GM18508 (cell line): ENCODE results near the gene SH3RF3.

Experiments used
- ATAC-seq: cut with Tn5 transposase; IDR thresholded peaks from one replicate; pipeline ENCODE4 v1.9.1; 2021; ENCODE audit warnings: moderate number of reproducible peaks; ENCODE audit not compliant: insufficient read depth, unreplicated experiment

SH3RF3 gene

DNA sequence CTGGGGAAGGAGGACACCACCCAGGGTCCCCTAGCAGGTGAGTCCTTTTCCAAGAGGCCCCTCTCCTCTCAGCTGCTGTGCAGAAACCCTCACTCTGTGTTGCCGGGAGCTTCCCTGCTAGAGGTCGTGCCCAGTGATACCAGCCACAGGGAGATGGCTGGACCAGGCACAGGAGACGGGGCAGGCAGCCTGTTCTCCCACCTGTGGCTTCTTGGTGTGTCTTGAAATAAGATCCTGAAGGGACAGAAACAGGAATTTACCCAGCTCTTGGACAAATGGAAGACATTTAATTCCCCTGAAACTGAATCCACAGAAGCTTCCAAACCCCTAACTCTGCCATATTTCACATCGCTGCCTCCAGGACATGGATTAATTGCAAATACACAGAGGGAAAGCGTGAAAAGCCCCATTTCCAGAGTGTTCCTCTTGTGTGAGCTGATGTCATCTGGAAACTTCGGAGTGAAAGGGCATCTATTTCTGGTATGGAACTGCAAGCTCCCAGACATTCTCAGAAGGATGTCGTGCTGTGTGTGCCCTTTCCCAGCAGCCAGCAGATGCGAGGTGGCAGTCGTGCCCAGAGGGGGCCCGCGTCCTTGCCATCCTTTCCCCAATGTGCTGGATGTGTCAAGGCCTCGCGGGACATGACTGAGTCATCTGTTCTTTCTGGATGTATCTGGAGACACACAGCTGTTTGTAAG, 307.0 kb downstream of the SH3RF3 start:
- ATAC-seq: no peak

DNA sequence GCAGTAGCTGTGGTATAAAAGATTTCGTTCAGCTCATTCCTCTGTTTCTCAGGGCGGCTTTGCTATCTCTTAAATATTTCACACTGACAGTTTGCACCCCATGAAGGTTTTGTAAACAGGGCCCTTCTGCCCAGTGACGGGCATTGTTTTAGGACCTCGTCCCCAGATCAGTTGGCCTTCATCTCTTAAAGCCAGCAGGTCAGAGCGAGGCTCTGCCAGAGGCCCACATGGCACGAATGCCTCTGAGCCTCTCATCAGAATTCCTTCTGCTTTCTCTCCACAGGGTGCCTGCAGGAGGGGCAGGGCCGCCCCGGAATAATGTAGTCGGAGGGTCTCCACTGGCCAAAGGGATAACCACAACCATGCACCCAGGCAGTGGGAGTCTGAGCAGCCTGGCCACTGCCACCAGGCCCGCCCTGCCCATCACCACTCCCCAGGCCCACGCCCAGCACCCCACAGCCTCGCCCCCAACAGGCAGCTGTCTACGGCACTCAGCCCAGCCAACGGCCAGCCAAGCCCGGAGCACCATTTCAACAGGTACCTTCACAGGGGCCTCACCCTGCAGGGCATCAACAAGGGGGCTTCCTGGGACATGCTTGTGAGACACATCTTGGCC, 307.7 kb downstream of the SH3RF3 start:
- no peak for ATAC-seq

DNA sequence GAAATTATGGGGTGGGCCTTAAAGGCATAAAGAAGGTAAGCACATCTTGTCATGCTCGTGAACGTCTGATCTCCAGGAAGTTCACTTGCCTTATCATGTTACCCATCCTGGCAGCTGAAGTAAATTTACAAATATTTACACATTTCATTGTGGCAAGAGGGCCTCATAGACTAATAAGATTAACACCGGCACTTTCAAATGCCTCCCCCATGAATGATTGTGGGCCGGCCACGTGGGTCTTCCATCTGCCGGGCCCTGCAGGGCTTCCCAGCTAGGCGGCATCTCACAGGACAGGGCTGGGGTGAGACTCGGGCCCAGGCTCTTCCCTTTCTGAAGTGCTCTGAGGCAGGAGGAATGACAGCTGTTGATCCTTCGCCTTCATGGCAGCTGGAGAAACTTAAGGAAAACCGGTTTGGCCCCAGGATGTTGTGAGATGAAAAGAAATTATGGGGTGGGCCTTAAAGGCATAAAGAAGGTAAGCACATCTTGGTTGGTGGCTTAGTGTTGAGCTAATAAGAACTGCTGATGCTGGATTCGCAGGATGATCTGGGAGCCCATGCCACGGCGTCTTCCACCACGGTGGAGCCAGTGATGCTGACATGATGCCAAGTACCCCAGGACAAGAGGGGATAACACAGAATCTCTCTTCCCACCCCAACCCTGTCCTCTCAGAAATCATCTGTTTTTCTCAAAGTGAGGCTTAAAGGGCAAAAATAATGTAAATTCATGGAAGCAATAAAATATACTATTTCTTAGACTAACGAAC, 308.5 kb downstream of the SH3RF3 start:
- no peak for ATAC-seq

DNA sequence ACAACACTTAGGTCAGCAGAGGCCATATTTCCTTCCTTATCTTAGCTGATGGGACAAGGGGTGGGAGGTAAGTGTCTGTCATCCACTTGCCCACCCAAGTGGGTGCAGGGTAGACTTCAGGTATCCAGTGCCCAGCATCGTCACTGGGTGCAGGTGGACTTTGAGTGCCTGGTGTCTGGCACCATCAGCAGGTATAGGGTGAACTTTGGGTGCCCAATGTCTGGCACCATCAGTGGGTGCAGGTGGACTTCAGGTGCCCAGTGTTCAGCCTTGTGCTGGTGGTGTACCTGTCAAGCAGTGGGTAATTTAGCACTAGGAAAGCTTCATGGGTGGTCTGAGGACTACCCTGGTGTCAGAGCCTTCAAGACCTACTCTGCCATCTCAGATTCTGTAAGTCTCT, 309.1 kb downstream of the SH3RF3 start:
- ATAC-seq: no peak

DNA sequence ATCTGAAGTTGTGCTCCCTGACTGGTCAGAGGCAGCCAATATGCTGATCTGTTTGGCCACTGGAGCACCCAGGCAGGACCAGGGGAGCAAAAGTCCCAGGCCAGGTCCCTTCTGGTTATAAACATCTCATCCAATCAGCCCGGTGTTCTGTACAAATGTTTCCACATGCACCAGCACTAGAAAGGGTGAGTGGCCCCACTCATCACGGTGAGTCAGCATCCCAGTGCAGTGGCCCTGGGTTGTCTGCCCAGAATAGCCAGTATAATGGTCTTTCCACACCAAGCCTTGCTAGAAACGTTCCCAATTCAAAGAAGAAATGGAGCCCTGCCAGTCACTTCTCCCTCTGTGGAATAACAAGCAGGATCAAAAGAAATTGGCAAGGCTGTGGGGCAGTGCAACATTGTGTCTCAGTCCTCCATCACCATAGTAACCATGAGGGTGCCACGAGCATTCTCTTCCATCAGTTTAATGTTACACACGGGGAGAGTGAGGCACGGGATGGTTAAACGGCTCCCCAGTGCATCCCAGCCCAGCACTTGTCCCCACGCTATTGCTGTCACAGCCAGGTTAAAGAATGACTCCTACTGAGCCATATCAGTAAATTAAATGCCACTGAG, 309.9 kb downstream of the SH3RF3 start:
- no peak for ATAC-seq

DNA sequence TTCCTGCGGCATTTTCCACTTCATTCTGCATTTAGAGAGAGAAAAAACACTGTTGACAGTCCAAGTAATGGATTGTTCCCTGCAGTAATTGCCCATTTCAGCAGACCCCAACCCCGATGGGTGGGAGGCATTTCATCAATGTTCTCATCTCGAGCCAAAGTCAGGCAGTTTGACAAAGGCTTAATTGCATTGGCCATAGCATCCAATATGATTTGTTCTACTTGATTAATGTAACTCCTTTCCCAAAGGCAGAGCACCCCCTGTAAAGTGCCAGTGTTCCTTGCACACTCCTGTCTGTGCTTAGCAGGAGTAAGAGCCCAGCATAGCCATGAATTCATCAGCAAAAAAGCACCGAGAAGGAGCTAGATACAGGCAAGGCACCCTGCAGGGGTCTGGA, 310.4 kb downstream of the SH3RF3 start:
- ATAC-seq: no peak

DNA sequence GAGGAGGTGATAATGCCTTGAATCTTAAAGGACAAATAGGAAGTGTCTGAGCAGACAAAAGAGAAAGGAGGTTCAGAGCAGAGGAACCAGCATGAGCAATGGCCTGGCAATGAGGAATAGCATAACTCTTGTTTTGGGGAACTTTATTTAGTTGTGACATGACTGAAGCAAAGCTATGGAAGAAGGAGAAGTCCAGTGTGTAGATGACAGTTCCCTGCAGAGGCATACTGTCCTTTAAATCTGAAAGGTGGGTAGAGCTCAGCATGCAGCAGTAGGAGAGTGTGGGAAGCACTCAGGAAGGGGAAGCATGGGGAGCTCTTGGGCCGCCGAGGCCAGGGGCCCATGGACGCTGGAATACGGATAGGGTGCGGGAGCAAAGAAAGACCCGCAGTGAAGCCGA, 311.0 kb downstream of the SH3RF3 start:
- ATAC-seq: no peak

DNA sequence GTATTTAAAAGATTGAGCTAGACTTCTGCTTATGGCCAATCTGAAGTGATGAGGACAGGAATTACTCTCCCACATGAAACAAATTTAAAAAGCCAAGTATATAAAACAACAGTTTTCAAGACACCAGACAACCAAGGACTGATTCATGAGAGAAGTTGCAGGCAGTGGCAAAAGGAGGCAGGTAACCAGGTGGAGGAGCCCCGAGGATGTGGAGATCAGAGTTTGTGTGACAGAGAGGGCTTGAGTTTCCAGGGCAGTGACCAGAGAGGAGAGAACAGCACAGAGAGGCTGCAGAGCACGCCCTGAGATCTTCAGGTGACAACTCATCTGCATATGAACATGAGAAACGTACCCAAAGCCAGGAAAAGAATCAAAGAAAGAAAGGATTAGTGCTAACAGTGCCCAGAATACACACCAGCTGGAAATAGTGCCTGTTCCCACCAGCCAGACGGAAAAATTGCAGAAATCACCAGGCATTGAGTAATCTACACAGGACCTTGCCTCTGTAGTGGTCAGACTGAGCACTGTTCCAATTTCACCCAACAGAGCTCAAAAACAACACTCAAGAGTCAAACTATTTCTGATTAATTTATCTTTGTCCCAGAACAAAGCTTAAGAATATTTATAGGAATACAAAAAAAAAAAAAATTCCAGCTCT, 311.6 kb downstream of the SH3RF3 start:
- ATAC-seq: no peak

DNA sequence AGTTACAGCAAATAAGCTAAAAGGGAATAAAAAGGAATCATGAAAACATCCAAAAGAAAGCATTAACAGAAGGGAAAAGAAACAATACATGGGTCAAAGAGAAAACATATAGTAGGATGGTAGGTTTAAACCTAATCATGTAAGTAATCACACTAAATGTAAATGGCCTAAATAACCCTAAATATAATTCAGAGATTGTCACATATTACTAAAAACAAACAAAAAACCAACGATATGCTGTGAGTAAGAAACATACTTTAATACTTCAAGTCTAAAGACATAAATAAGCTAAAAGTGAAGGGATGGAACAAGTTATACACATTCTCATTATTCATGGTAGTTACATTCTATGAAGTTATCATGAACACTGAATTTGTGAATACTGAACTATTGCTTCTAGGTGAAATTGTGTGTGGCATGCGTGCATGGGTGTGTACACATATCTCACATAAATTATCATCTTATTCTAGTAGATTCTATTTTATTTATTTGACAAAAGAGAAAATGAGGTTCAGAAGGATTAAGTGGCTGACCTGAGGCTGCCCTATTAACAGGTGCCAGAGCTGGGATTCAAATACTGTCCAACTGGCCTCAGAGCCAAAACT, 313.8 kb downstream of the SH3RF3 start:
- no peak for ATAC-seq

DNA sequence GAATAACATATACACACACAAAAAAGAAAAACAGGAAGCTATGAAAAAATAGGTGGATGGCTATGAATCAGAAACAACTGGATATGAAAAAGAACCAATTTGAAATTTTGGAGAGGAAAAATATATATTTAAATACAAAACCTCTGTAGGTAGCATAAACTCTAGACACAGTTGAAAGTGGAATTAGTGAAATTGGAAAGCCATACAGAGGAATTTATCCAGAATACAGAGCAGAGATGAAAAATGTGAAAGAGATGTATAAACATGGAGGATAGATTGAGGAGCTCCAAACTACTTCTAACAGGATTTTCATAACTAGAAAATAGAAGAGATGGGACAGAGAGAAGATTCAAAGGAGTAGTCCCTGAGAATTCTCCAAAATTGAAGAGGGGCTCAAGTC, 315.9 kb downstream of the SH3RF3 start:
- no peak for ATAC-seq

DNA sequence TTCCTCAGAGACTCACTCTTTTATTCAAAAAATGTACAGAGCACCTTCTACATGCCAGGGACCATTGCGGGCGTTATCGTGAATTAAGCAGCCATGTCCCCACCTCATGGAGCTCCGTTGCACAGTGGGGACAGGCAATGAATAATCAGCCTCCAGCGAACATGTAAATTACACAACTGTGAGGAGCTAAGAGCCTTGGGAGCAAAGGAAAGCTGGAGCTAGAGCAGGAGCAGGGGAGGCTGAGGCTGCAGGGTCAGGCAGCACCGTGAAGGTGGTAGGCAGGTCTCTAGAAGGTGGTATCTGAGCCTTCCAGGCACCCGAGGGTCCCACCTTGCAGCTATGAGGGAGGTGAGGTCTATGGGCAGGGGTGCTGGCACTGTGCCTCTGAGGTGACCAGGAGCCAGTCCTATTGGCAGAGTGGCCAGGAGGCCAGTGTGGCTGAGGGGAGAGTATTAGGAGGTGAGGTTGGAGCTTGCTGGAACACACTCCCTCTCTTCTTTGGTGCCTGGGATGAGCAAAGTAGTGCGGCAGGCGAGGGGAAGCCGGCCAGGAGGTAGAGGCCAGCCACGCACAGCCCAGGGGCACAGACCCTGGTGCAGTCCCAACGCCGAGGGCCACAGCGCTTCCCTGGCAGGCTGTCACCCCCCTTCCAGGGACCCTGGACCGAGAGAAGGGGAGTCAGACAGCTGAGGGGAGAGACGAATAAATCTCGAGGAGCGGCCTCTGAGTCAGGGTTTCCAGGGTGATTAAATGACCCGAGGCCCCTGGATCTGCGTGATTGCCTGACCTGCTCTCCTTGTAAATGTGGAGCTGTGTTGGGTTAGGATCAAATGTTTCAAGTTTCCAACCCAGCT, 317.5 kb downstream of the SH3RF3 start:
- no peak for ATAC-seq

DNA sequence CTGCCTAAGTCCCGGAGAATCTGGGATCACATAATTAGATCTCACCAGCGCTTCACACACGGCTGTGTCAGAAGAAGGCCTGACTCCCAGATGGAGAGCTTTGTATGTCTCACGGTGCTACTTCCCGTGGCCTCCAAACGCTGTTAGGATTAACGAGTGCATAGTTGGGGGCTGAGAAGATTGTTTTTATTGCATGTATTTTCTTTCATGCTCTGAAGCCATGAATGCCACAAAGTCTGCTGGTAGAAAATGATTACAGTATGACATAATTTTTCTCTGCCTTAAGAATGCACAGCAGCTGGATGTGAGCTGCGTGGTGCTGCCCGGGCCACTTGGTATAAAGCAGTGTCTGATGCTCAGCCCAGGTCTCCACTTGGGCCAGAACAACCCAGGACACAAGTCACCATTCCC, 318.3 kb downstream of the SH3RF3 start:
- no peak for ATAC-seq

DNA sequence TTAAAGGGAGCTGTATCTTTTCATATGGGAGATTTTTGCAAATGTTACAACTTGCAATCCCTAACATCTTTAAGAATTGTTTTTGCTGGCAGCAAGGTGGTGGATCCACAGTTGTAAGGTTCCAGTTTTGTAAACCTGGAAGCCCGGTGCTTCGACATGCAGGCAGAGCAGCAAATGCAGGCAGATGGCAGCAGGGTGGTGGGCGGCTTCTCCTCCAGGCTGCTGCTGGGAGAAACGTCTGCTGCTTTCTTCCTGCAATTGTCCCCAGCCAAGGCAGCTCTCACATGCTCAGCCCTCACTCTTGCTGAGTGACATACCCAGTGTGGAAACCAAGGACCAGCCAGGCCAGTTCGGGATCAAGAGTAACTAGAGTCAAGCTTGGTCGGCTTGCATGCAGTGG, 318.8 kb downstream of the SH3RF3 start:
- no peak for ATAC-seq

DNA sequence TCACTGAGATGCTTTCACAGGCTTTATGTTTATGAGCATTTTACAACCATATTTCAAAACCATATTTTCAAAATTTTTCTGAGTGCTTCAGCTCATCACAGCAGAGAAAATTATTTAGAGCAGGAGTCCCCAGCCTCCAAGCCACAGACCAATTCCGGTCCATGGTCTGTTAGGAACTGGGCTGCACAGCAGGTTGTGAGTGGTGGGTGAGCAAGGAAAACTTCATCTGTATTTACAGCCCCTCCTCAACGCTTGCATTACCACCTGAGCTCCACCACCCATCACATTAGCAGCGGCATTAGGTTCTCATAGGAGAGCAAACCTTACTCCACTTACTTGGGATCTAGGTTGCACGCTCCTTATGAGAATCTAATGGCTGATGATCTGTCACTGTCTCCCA, 319.2 kb downstream of the SH3RF3 start:
- ATAC-seq: no peak

DNA sequence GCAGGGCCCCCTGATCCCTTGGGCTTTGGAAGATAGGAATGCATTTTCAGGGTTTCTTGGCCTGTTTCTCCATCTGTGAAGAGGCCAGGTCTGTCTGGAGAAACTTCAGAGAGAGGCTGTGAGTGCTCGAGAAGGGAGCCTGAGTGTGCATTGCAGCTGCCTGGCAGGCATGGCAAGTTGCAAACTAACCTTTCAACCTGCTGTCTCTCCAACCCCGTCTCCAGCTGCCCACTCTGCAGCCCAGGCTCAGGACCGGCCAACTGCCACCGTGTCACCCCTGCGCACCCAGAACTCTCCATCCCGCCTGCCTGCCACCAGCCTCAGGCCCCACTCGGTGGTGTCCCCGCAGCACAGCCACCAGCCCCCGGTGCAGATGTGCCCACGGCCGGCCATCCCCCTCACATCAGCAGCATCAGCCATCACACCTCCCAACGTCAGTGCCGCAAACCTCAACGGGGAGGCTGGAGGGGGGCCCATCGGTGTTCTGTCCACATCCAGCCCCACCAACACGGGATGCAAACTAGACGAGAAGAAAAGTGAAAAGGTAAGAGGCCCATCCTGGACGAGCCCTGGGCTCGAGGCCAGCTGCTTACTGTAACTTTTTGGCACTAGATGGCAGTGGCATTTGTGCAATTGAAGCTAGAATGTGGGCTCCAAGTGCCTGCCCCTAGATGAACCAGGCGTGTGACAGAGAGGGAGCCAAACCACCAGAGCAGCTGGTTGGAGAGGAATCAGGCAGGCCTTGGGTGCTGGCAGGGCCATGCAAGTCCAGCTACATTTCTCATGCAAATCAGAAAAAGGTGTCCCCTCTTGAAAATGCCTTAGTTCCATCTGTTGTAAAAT, 320.2 kb downstream of the SH3RF3 start:
- ATAC-seq: no peak

DNA sequence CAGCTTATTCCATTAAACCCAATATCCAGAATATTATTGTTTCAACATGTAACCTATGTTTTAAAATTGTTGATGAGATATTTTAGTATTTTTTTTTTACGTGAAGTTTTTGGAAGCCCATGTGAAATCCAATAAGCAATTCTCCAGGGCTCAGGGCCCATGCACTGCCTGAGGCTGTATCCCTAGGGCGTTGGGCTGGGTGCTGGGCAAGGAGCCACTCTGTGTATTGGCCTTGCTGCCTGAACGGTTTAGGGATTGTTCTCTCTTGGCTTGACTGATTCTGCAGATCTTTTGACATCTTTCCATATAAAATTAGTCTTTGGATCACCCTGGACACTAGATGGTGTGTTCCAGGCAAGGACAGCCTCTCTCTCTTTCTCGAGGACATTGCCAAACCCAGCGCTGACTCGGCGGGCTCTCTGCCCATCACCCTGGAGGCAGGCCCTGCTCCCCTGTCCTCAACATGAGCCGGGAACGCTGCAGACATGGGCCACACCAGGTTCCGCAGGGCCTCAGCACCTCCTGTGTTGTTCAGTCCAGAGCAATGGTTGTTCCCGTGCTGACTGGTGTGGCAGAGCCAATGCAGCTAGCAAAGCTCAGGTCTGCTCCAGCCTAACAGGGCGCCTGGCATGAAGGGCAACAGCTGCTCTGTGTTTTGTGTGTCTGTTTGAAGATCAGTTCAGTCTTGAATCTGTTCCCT, 321.7 kb downstream of the SH3RF3 start:
- no peak for ATAC-seq

DNA sequence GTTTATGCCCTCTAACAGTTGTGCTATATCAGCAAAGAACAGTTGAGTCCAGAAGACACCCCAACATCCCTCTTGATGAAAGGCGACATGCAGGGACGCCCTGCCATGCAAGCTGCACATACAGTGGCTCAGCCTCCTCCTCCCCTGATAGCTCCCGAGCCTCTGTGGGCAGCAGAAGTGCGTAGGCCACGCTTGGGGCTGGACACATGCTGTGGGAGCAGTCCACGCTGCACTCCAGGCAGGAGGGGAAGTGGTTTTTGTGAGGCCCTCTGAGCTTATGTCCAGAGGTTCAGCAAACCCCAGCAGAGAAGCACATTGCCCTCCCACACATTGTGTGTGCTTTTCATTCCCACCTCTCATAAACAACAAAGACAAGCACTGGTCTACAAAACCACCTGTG, 322.7 kb downstream of the SH3RF3 start:
- ATAC-seq: no peak
